Measurements from ENCODE around the gene CLTCL1. TPM values are rescaled to one million over a fixed set of nuclear protein-coding genes. Genes with fewer than 3 reads are reported as not detected.
"Not testable (repeated sequence)": the region's sequence is repeated elsewhere in the genome, so short reads cannot be mapped to it uniquely, and the experiment has no call there.

The CLTCL1 gene
- total RNA-seq, 1 donor from 2014 or later: 0.73 TPM

GRCh38 chr22:19203834-19204233 is 87.7 kb downstream of the CLTCL1 start:
- intact Hi-C loops (cut with micrococcal nuclease): no loop called here
- H3K9me3 Mint-ChIP-seq: no peaks in the 10 kb centered on the region
- H3K27ac Mint-ChIP-seq: no peak overlapping the region
- peaks cover 19% of the 10 kb centered on the region for H3K27me3 Mint-ChIP-seq (ENCODE audit: insufficient read depth)
- no peaks in the 10 kb centered on the region for H3K4me1 Mint-ChIP-seq (ENCODE audit: low read depth)
- H3K4me3 Mint-ChIP-seq: no peak overlapping the region
- no peaks in the 10 kb centered on the region for H3K36me3 Mint-ChIP-seq (ENCODE audit: low read depth)
- DNase-seq (ENCODE audit: low spot score): no peak

DNA sequence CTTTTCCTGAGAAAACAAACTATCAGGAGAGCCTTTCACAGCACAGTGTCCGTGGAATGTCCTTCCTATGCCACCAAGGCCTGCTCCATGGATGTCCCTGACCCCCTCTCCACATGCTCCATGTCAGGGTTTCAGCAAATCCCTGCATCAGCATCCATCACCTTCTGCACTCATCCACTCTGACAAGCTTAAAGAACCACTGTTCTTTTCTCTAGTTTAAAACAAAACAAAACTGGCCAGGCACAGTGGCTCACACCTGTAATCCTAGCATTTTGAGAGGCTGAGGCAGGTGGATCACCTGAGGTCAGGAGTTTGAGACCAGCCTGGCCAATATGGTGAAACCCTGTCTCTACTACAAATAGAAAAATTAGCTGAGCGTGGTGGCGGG is 88.7 kb downstream of the CLTCL1 start:
- H3K36me3 Mint-ChIP-seq (ENCODE audit: low read depth); H3K4me1 Mint-ChIP-seq (ENCODE audit: low read depth); H3K27ac Mint-ChIP-seq; H3K4me3 Mint-ChIP-seq; DNase-seq (ENCODE audit: low spot score); intact Hi-C loops (cut with micrococcal nuclease); H3K9me3 Mint-ChIP-seq: not testable (repeated sequence)
- H3K27me3 Mint-ChIP-seq (ENCODE audit: insufficient read depth): peaks cover 17% of the 10 kb centered on the region

DNA sequence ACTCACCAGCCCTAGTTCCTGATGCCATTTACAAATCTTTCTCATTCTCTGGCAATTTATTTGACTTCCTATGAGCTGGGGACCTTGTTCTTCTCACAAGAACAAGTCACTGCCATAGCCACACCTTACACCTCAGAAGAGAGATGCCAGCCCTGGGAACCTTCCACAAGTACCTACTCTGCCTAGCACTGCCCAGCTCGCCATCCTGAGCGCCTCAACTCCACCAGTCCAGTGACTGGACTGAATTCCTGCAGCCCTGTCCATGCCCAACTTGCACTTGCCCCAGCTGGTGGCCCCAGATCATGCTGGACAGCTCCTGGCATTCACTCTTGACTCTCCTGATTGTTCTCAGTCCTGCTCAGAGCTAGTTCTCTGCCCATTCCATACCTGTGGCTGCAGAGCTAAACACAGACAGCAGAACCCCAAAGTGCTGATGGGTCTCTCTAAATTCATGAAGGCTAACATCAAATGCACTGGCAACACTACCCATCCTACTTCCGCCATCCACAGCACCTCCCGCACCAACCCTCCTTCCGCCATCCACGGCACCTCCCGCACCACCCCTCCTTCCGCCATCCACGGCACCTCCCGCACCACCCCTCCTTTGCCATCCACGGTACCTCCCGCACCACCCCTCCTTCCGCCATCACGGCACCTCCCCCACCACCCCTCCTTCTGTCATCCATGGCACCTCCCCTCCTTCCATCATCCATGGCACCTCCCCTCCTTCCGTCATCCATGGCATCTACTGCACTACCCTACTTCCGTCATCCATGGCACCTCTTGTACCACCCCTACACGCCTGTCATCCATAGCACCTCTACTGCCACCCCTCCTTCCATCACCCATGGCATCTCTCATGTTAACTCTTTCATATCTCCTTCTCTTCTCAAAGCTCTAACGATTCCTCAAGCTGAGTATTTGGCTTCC is 89.4 kb downstream of the CLTCL1 start:
- Mint-ChIP-seq H3K27ac (no peak overlapping the region), H3K4me3 (no peak overlapping the region), H3K36me3 (ENCODE audit: low read depth) (no peaks in the 10 kb centered on the region), H3K4me1 (ENCODE audit: low read depth) (no peaks in the 10 kb centered on the region), H3K27me3 (ENCODE audit: insufficient read depth) (peaks cover 19% of the 10 kb centered on the region), H3K9me3 (no peaks in the 10 kb centered on the region)
- DNase-seq (ENCODE audit: low spot score): no peak
- intact Hi-C loops (cut with micrococcal nuclease): no loop called here

- H3K4me1 Mint-ChIP-seq (ENCODE audit: low read depth): no peaks in the 10 kb centered on the region
- H3K4me3 Mint-ChIP-seq: no peak overlapping the region
- DNase-seq (ENCODE audit: low spot score): no peak
- H3K9me3 Mint-ChIP-seq: no peaks in the 10 kb centered on the region
- H3K36me3 Mint-ChIP-seq (ENCODE audit: low read depth): no peaks in the 10 kb centered on the region
- intact Hi-C loops (cut with micrococcal nuclease): no loop called here
- peaks cover 19% of the 10 kb centered on the region for H3K27me3 Mint-ChIP-seq (ENCODE audit: insufficient read depth)
- H3K27ac Mint-ChIP-seq: no peak overlapping the region
These were observed 90.2 kb downstream of the CLTCL1 start for GRCh38 chr22:19201130-19201868.

DNA sequence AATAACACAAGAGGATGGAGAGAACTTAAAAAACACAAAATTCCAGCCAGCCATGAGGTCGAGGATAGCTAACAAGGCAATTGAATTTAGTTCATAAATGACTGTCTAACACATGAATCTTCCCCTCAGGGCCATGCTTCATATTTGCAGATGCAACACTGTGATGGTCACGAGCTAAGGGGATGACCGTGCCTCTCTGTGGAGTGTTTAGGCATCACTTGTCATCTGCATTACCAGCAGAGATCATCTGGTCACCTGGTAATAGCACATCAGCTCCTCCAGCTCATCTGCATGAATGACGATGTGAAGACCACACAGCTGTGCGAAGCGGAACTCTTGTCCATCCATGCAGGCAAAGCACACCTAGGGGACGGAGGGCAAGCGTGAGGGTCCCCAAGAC is 92.0 kb downstream of the CLTCL1 start:
- H3K27me3 Mint-ChIP-seq (ENCODE audit: insufficient read depth): peaks cover 16% of the 10 kb centered on the region
- no peak overlapping the region for H3K27ac Mint-ChIP-seq
- no peaks in the 10 kb centered on the region for H3K9me3 Mint-ChIP-seq
- H3K4me1 Mint-ChIP-seq (ENCODE audit: low read depth): peaks cover 14% of the 10 kb centered on the region
- intact Hi-C loops (cut with micrococcal nuclease): no loop called here
- no peak overlapping the region for H3K4me3 Mint-ChIP-seq
- no peaks in the 10 kb centered on the region for H3K36me3 Mint-ChIP-seq (ENCODE audit: low read depth)
- DNase-seq (ENCODE audit: low spot score): no peak

DNA sequence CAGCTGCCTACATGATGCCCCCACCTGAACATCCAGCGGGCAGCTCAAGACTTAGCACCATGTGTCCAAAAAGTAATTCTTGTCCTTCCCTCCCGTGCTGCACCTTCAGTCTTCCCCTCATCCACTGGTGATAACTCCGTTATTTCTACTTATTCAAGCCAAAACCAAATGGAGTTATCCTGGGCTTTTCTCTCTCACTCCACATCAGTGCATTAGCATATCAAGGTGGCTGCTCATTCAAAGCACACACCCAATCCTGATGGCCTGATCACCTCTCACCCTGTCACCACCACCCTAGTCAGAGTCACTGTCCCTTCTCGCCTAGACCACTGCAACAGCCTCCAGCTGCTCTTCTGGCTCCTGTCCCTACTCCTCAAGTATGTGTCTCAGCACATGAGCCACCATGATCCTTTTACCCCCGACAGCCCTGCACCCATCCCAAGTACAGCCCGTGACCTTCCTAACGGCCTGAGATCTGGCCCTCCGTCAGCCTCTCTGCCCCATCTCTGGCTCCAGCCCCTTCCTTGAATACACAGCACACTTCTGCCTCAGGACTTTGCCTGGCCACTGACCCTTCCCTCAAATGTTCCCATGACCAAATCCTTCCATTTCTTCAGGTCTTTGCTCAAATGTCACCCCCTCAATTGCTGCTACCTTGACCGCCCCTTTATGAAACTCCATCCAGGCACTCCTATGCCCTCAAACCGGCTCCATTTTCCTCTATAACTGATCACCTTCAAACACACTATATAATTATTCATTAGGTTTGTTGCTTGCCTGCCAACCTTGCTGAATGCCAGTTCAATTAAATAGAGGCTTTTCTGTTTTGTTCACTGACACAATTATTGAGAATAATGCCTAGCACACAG is 93.3 kb downstream of the CLTCL1 start:
- DNase-seq (ENCODE audit: low spot score): no peak
- Mint-ChIP-seq H3K4me1 (ENCODE audit: low read depth) (peaks cover 14% of the 10 kb centered on the region), H3K36me3 (ENCODE audit: low read depth) (no peaks in the 10 kb centered on the region), H3K27ac (no peak overlapping the region), H3K27me3 (ENCODE audit: insufficient read depth) (peaks cover 9% of the 10 kb centered on the region), H3K9me3 (no peaks in the 10 kb centered on the region), H3K4me3 (no peak overlapping the region)
- intact Hi-C loops (cut with micrococcal nuclease): no loop called here

DNA sequence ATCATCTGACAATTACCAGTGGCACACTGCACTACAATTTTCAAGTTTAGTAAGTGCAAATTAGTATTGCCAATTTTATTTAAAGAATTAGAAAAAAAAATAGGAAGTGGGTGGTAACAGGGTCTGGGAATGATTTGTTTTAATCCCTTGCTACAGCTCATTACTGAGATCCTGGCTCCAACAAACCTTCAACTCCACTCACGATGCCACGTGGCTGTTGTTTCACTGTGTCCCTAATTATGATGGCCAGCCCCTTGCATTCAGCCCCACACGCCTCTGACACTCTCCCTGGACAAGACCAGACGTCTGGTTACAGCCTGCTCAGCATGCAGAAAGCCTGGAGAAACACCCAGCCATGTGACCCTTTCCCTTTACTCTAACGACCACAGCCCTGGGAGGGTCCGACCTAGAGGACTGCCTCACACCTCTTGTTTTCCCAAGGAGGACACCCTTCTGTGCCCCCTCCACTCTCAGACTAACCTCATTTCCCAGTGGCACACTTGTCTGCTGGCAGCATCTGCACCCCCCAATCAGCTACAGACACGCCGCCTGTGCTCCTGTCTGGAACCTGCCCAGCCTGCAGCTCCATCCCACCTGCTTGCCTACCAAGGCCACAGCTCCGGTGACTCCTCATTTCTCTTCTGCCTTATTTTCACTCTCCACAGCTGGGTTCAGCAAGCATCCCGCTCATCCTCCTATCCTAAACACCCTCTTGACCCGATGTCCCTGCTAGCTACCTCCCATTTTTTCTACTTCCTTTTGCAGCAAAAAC is 94.5 kb downstream of the CLTCL1 start:
- Mint-ChIP-seq H3K27me3 (ENCODE audit: insufficient read depth) (peaks cover 9% of the 10 kb centered on the region), H3K36me3 (ENCODE audit: low read depth) (no peaks in the 10 kb centered on the region), H3K9me3 (no peaks in the 10 kb centered on the region), H3K27ac (no peak overlapping the region), H3K4me1 (ENCODE audit: low read depth) (peaks cover 14% of the 10 kb centered on the region), H3K4me3 (no peak overlapping the region)
- no peak for DNase-seq (ENCODE audit: low spot score)
- intact Hi-C loops (cut with micrococcal nuclease): no loop called here

DNA sequence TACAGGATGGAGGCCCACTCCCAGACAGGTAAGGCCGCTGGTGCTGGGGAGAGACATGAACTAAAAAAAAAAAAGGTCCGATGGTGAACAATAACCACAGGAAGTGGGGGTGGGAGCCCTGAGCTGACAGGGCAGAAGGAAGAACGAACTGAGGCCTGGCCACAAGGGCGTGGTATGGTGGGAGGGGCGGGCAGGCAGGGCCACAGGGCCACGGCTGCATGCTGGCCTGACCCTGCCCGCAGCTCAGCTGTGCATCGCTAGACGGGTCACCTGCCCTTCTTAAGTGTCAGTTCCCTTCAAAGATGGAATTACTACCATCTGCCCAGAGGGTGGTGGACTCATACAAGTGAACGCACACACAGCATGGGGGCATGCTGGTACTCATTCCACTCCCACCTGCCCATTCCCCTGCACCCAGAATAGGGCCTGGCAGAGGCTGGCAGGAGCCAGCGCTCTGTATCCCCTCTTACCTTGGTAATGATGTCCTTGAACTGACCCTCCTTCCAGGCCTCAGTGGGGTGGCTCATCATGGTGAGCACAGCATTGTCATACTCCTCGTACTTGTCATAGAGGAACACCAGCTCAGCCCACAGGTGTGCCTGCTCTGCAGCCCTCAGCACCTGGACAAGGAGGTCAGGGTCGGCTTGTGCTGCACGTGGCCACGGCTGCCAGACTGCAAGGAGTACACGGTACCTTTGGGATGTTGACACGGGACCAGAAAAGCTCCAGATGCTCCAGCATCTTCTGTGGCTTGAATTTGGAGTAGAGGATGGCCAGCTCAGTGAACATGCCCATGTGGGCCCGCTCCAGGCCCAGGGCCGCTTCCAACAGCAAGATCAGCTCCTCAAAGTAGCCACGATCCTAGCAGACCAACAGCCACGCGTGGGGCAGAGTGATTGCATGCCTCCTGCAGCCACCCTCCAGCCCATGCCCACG is 95.5 kb downstream of the CLTCL1 start:
- H3K9me3 Mint-ChIP-seq: no peaks in the 10 kb centered on the region
- no peak overlapping the region for H3K4me3 Mint-ChIP-seq
- intact Hi-C loops (cut with micrococcal nuclease): no loop called here
- no peak for DNase-seq (ENCODE audit: low spot score)
- H3K36me3 Mint-ChIP-seq (ENCODE audit: low read depth): no peaks in the 10 kb centered on the region
- H3K27ac Mint-ChIP-seq: no peak overlapping the region
- peaks cover 9% of the 10 kb centered on the region for H3K27me3 Mint-ChIP-seq (ENCODE audit: insufficient read depth)
- H3K4me1 Mint-ChIP-seq (ENCODE audit: low read depth): peaks cover 14% of the 10 kb centered on the region

DNA sequence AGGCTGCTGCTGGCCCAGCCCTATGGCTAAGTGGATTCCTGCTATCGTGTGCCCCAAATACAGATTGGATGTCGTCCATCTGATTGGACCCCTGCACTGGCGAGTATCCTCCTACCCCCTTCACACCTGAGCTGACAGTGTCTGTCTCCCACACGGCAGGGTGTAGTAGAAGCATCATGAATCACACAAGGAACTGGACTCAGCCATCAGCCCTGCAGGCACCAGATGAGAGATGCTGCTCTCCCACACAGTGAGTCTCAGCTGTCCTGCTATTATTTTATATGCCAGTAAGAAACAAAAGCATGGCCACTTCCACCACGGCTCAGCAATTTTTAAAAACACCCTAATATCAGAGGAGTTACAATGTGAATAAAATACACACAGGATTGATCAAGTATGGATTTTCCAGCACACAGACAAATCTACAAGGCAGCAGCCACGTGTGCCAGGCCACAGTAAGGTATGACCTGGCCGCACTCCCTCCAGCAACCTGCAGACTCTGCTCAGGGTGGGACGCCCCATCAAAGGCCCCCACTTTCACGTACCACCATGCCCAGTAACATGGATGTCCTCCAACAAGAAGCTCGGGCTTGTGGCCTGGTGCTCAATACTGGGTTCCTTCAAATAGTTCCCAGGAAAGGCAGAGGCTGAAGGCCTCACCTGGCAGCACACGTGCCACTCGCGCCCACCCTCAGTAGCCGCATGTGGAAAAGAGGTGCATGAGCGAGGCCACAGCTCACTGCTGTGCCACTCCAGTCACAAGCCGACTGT is 96.6 kb downstream of the CLTCL1 start:
- intact Hi-C loops (cut with micrococcal nuclease): no loop called here
- peaks cover 14% of the 10 kb centered on the region for H3K4me1 Mint-ChIP-seq (ENCODE audit: low read depth)

DNA sequence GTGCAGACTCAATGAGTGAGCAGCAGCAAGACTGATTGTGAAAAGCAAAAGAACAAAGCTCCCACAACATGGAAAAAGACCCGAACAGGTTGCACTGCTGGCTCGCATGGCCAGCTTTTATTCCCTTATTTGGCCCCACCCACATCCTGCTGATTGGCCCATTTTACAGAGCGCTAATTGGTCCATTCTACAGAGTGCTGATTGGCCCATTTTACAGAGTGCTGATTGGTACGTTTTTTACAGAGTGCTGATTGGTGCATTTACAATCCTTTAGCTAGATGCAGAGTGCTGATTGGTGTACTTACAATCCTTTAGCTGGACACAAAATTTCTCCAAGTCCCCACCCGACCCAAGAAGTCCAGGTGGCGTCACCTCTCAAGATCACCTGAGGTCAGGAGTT is 97.6 kb downstream of the CLTCL1 start:
- no peaks in the 10 kb centered on the region for H3K9me3 Mint-ChIP-seq
- no peak overlapping the region for H3K27ac Mint-ChIP-seq
- no peaks in the 10 kb centered on the region for H3K36me3 Mint-ChIP-seq (ENCODE audit: low read depth)
- DNase-seq (ENCODE audit: low spot score): no peak
- H3K4me3 Mint-ChIP-seq: no peak overlapping the region
- H3K27me3 Mint-ChIP-seq (ENCODE audit: insufficient read depth): peaks cover 4% of the 10 kb centered on the region
- peaks cover 14% of the 10 kb centered on the region for H3K4me1 Mint-ChIP-seq (ENCODE audit: low read depth)
- intact Hi-C loops (cut with micrococcal nuclease): no loop called here

More for the DNA sequence above, 96.6 kb downstream of the CLTCL1 start:
- Mint-ChIP-seq H3K4me3 (no peak overlapping the region), H3K36me3 (ENCODE audit: low read depth) (no peaks in the 10 kb centered on the region), H3K27ac (no peak overlapping the region), H3K27me3 (ENCODE audit: insufficient read depth) (peaks cover 9% of the 10 kb centered on the region), H3K9me3 (no peaks in the 10 kb centered on the region)
- DNase-seq (ENCODE audit: low spot score): no peak

All from activated T-helper 1 cell treated with anti-CD3 and anti-CD28 coated beads, Interleukin-12 subunit alpha, Interleukin-12 subunit beta, Interleukin-2, Interleukin-4 antibody, amounts not matched to agents 30 ng/mL and 10 ng/mL and 1 ng/mL, durations not matched to agents 14 hours and 24 hours and 36 hours (primary cell).